ENCODE results near the gene ASCC1.
"Not testable (repeated sequence)": the region's sequence is repeated elsewhere in the genome, so short reads cannot be mapped to it uniquely, and the experiment has no call there.

ASCC1 gene

GRCh38 chr10:72137583-72137982, 78.5 kb downstream of the ASCC1 start:
- no peak for DNase-seq (ENCODE audit: low read depth)
- H3K4me3 ChIP-seq (ENCODE audit: low read depth, low read length) = no peak overlapping the region

- not testable (repeated sequence) for DNase-seq (ENCODE audit: low read depth); H3K4me3 ChIP-seq (ENCODE audit: low read depth, low read length)
Measured at GRCh38 chr10:72136225-72136624, 79.9 kb downstream of the ASCC1 start.

- H3K4me3 ChIP-seq (ENCODE audit: low read depth, low read length) = no peak overlapping the region
- no peak for DNase-seq (ENCODE audit: low read depth)
Measured at GRCh38 chr10:72134785-72135767, 81.0 kb downstream of the ASCC1 start.

- no peak overlapping the region for H3K4me3 ChIP-seq (ENCODE audit: low read depth, low read length)
- peak; percentile 40 for DNase-seq (ENCODE audit: low read depth)
Measured at GRCh38 chr10:72133517-72133916, 82.6 kb downstream of the ASCC1 start.

- H3K4me3 ChIP-seq (ENCODE audit: low read depth, low read length) = no peak overlapping the region
- no peak for DNase-seq (ENCODE audit: low read depth)
Measured at GRCh38 chr10:72132854-72133253, 83.2 kb downstream of the ASCC1 start.

GRCh38 chr10:72127571-72127970, 88.5 kb downstream of the ASCC1 start:
- DNase-seq (ENCODE audit: low read depth) = no peak
- H3K4me3 ChIP-seq (ENCODE audit: low read depth, low read length) = no peak overlapping the region

- H3K4me3 ChIP-seq (ENCODE audit: low read depth, low read length) = no peak overlapping the region
- no peak for DNase-seq (ENCODE audit: low read depth)
Measured at GRCh38 chr10:72126872-72127232, 89.2 kb downstream of the ASCC1 start.

- no peak overlapping the region for H3K4me3 ChIP-seq (ENCODE audit: low read depth, low read length)
- peak; percentile 25 for DNase-seq (ENCODE audit: low read depth)
Measured at GRCh38 chr10:72126184-72126871, 89.7 kb downstream of the ASCC1 start.

- H3K4me3 ChIP-seq (ENCODE audit: low read depth, low read length) = no peak overlapping the region
- peak; percentile 25 for DNase-seq (ENCODE audit: low read depth)
Measured at GRCh38 chr10:72124989-72125388, 91.1 kb downstream of the ASCC1 start.

GRCh38 chr10:72124381-72124780, 91.7 kb downstream of the ASCC1 start:
- DNase-seq (ENCODE audit: low read depth) = no peak
- no peak overlapping the region for H3K4me3 ChIP-seq (ENCODE audit: low read depth, low read length)

GRCh38 chr10:72123616-72124015, 92.5 kb downstream of the ASCC1 start:
- DNase-seq (ENCODE audit: low read depth) = no peak
- no peak overlapping the region for H3K4me3 ChIP-seq (ENCODE audit: low read depth, low read length)

- no peak for DNase-seq (ENCODE audit: low read depth)
Measured at GRCh38 chr10:72122221-72122620, 93.9 kb downstream of the ASCC1 start.

GRCh38 chr10:72121389-72121788, 94.7 kb downstream of the ASCC1 start:
- DNase-seq (ENCODE audit: low read depth) = no peak
- H3K4me3 ChIP-seq (ENCODE audit: low read depth, low read length) = no peak overlapping the region

More at GRCh38 chr10:72122221-72122620, 93.9 kb downstream of the ASCC1 start:
- H3K4me3 ChIP-seq (ENCODE audit: low read depth, low read length) = no peak overlapping the region

GRCh38 chr10:72116372-72116771, 99.7 kb downstream of the ASCC1 start:
- no peak for DNase-seq (ENCODE audit: low read depth)
- no peak overlapping the region for H3K4me3 ChIP-seq (ENCODE audit: low read depth, low read length)

GRCh38 chr10:72114706-72115450, 101.2 kb downstream of the ASCC1 start:
- DNase-seq (ENCODE audit: low read depth) = no peak
- H3K4me3 ChIP-seq (ENCODE audit: low read depth, low read length) = no peak overlapping the region

- DNase-seq (ENCODE audit: low read depth) = no peak
- H3K4me3 ChIP-seq (ENCODE audit: low read depth, low read length) = no peak overlapping the region
Measured at GRCh38 chr10:72110673-72111401, 105.2 kb downstream of the ASCC1 start.

- DNase-seq (ENCODE audit: low read depth) = no peak
- no peak overlapping the region for H3K4me3 ChIP-seq (ENCODE audit: low read depth, low read length)
Measured at GRCh38 chr10:72109636-72110157, 106.4 kb downstream of the ASCC1 start.

- no peak for DNase-seq (ENCODE audit: low read depth)
- H3K4me3 ChIP-seq (ENCODE audit: low read depth, low read length) = no peak overlapping the region
Measured at GRCh38 chr10:72108830-72109635, 107.0 kb downstream of the ASCC1 start.
